Breast epithelium (tissue), 3 donors: ENCODE data around the gene TMEM213.

Experiments used
- CTCF ChIP-seq, 3 donors: fragments of 450-650 bp; IDR thresholded peaks; one replicate each; pipeline ENCODE4 v1.5.1; 2016 to 2017; ENCODE audit warnings: antibody characterized with exemption in 3 of 3, mild to moderate bottlenecking in 3 of 3, moderate library complexity in 3 of 3
- POLR2A ChIP-seq: fragments of 450-650 bp; IDR thresholded peaks from one replicate; pipeline ENCODE4 v1.6.1; 2016; ENCODE audit warnings: antibody characterized with exemption, mild to moderate bottlenecking, moderate library complexity

GRCh38 chr7:138749960-138750359 is 47.8 kb upstream of the TMEM213 start:
- TF ChIP-seq CTCF (IDR thresholded peaks at IDR 0.05), result no peak
- TF ChIP-seq POLR2A, result no peak
